B cell (primary cell): ENCODE measurements around the gene PAXIP1. TPM values are rescaled to one million over a fixed set of nuclear protein-coding genes. Genes with fewer than 3 reads are reported as not detected.

Experiments used
- ATAC-seq: fragments of 200-7000 bp; cut with Tn5 transposase; one replicate; pipeline ENCODE4 v1.10.0; 2021; ENCODE audit warnings: low read depth, mild to moderate bottlenecking, moderate number of reproducible peaks, moderate library complexity
- CTCF ChIA-PET: fragments of 350-600 bp; sonication (Branson Sonifier 250); formaldehyde crosslinking; loops from one replicate; lab custom pipeline; 2021; ENCODE audit warnings: antibody characterized with exemption, inconsistent platforms; lab: Charles Lee
- POLR2A ChIA-PET: fragments of 350-600 bp; sonication (Branson Sonifier 250); formaldehyde crosslinking; loops from one replicate; lab custom pipeline; 2021; ENCODE audit warnings: antibody characterized with exemption; lab: Charles Lee
- DNase-seq: peaks from one replicate; pipeline ENCODE4 v3.0.0; 2013
- H2AFZ ChIP-seq: 2 replicates; pipeline ENCODE4 v1.6.1; 2012; ENCODE audit warnings: mild to moderate bottlenecking, low read depth, low read length; ENCODE audit not compliant: insufficient read depth, poor library complexity, severe bottlenecking
- H3K27ac ChIP-seq, 2 donors: 1 replicate in 1 of 2; 2 replicates in 1 of 2; pipeline ENCODE4 v1.5.1; 2012 to 2013; ENCODE audit warnings: low read length in 2 of 2, mild to moderate bottlenecking in 2 of 2, moderate library complexity in 1 of 2
- H3K27me3 ChIP-seq, 4 experiments: fragments of 200-600 bp in 1 of 4; sonication (generic) in 1 of 4; replicated peaks in 1 of 4; 1 replicate in 2 of 4; 2 replicates in 2 of 4; pipeline versions ENCODE4 v1.6.1 to v1.7.0; 2013 to 2016; ENCODE audit warnings: low read length in 3 of 4, mild to moderate bottlenecking in 2 of 4, mixed read lengths in 1 of 4, moderate library complexity in 1 of 4; ENCODE audit not compliant: insufficient read depth in 4 of 4, control insufficient read depth in 3 of 4; ENCODE audit errors: control extremely low read depth in 1 of 4
- H3K36me3 ChIP-seq, 2 experiments: replicated peaks in 1 of 2; 1 replicate in 1 of 2; 2 replicates in 1 of 2; pipeline versions ENCODE4 v1.6.1 to v1.7.1; 2013; ENCODE audit warnings: low read length in 1 of 2; ENCODE audit not compliant: insufficient read depth in 2 of 2, control insufficient read depth in 1 of 2; ENCODE audit errors: control extremely low read depth in 1 of 2, extremely low read depth in 1 of 2
- H3K4me1 ChIP-seq, 2 donors: fragments of 200-600 bp in 1 of 2; sonication (generic) in 1 of 2; 1 replicate in 1 of 2; 2 replicates in 1 of 2; pipeline versions ENCODE4 v1.5.1 to v1.6.1; 2013 to 2017; ENCODE audit warnings: low read length in 2 of 2; ENCODE audit not compliant: control insufficient read depth in 2 of 2, insufficient read depth in 2 of 2
- H3K4me2 ChIP-seq: replicated peaks from 2 replicates; pipeline ENCODE3; 2012; ENCODE audit warnings: mild to moderate bottlenecking, low read depth, low read length; ENCODE audit not compliant: poor library complexity, severe bottlenecking
- H3K4me3 ChIP-seq, 5 experiments: fragments of 200-600 bp in 1 of 5; sonication (generic) in 1 of 5; 1 replicate in 3 of 5; 2 replicates in 2 of 5; pipeline versions ENCODE4 v1.5.1 to v1.7.0; 2011 to 2016; ENCODE audit warnings: low read length in 4 of 5, mild to moderate bottlenecking in 4 of 5, low read depth in 2 of 5, control low read depth in 1 of 5, moderate library complexity in 1 of 5; ENCODE audit not compliant: insufficient read depth in 1 of 5; ENCODE audit errors: control extremely low read depth in 1 of 5, extremely low read depth in 1 of 5
- H3K79me2 ChIP-seq: fragments of 200-600 bp; sonication (generic); one replicate; pipeline ENCODE4 v1.6.0; 2016; ENCODE audit warnings: low read length; ENCODE audit not compliant: control insufficient read depth, insufficient read depth
- H3K9ac ChIP-seq: fragments of 200-600 bp; sonication (generic); 2 replicates; pipeline ENCODE4 v1.6.1; 2017; ENCODE audit warnings: mild to moderate bottlenecking, low read length, moderate library complexity
- H3K9me3 ChIP-seq, 3 donors: one replicate each; pipeline versions ENCODE4 v1.6.1 to v1.7.1; 2013; ENCODE audit warnings: low read length in 2 of 3; ENCODE audit not compliant: control insufficient read depth in 2 of 3, insufficient read depth in 1 of 3; ENCODE audit errors: control extremely low read depth in 1 of 3
- H4K20me1 ChIP-seq: 2 replicates; pipeline ENCODE4 v1.6.0; 2012; ENCODE audit warnings: mild to moderate bottlenecking, low read length; ENCODE audit not compliant: insufficient read depth, control insufficient read depth, poor library complexity, severe bottlenecking
- H3K27ac Mint-ChIP-seq: one replicate; pipeline ENCODE4 v1.8.0; 2021; ENCODE audit warnings: mixed read lengths
- H3K27me3 Mint-ChIP-seq: one replicate; pipeline ENCODE4 v1.8.0; 2021; ENCODE audit warnings: mixed read lengths
- H3K4me1 Mint-ChIP-seq: one replicate; pipeline ENCODE4 v1.8.0; 2021; ENCODE audit warnings: mixed read lengths
- H3K4me3 Mint-ChIP-seq: one replicate; pipeline ENCODE4 v1.8.0; 2021; ENCODE audit warnings: mixed read lengths
- H3K9me3 Mint-ChIP-seq: one replicate; pipeline ENCODE4 v1.8.0; 2022; ENCODE audit warnings: mixed read lengths; ENCODE audit not compliant: insufficient read depth
- EZH2 ChIP-seq: IDR thresholded peaks from 2 replicates; pipeline ENCODE4 v1.6.1; 2012; ENCODE audit warnings: borderline replicate concordance, low read depth, mild to moderate bottlenecking, moderate library complexity, low read length; ENCODE audit not compliant: insufficient read depth, poor library complexity, severe bottlenecking
- WGBS: methylation state at CpG from one replicate; pipeline ENCODE4 v1.1.5; 2013; ENCODE audit warnings: missing lambda C conversion rate; ENCODE audit not compliant: insufficient coverage; 5-methylcytosine and 5-hydroxymethylcytosine counted together
- intact Hi-C: fragments of 100-400 bp; cut with micrococcal nuclease; formaldehyde crosslinking; loops from one replicate; pipeline ENCODE4 v1.10.0; 2022
- polyA plus RNA-seq: library from polyadenylated mRNA; depleted of rRNA; stranded (reverse); fragments of >200 nt; gene quantifications from 2 replicates; pipeline ENCODE4 v1.2.3, GENCODE V29; 2012
- total RNA-seq, 2 donors: library from RNA; stranded (reverse); fragments of 120-200 nt in 1 of 2; gene quantifications; 1 replicate in 1 of 2; 2 replicates in 1 of 2; pipeline versions ENCODE4 v1.2.3 to v1.2.4, GENCODE V29; 2013 to 2022
- TF ChIP-seq, protein P1 (sequence below): fragments of 200-600 bp; IDR thresholded peaks from one replicate; pipeline ENCODE4 v1.8.0; 2022; ENCODE audit warnings: antibody characterized with exemption, mild to moderate bottlenecking

The PAXIP1 gene
- total and polyA plus RNA-seq, 2 donors (not counting 1 experiment from before 2014, with no cell fraction given) = 9.2 to 18.5 TPM

DNA sequence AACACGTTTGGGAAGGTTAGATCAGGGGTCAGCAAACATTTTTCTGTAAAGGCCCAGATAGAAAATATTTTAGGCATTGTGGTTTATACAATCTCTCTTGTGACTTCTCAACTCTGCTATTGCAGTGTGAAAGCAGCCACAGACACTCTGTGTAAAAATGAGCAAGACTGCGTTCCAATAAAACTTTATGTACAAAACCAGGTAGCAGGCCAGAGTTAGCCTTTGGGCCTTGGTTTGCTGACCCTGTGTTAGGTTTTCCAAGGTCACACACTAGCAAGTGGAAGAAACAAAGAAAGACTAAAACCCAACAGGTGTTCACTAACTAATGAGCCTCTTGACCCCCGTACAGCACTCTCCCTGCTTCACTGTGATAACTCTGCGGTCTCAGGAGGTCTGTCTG lies 14.9 kb upstream of the PAXIP1 start:
- no peak overlapping the region for H3K9ac ChIP-seq
- no peaks in the 10 kb centered on the region for H3K27me3 ChIP-seq
- H3K9me3 ChIP-seq = no peaks in the 10 kb centered on the region
- intact Hi-C loops = no loop called here
- CTCF ChIA-PET = no interaction called here
- H3K27ac ChIP-seq = no peak overlapping the region
- H3K27me3 Mint-ChIP-seq = peaks cover 11% of the 10 kb centered on the region
- H2AFZ ChIP-seq = no peak overlapping the region
- DNase-seq (no peak), ATAC-seq (no peak)
- no peaks in the 10 kb centered on the region for H3K36me3 ChIP-seq
- no peaks in the 10 kb centered on the region for H3K79me2 ChIP-seq
- no peak overlapping the region for H3K4me3 ChIP-seq
- H3K27ac Mint-ChIP-seq = no peak overlapping the region
- TF ChIP-seq, protein P1, sequence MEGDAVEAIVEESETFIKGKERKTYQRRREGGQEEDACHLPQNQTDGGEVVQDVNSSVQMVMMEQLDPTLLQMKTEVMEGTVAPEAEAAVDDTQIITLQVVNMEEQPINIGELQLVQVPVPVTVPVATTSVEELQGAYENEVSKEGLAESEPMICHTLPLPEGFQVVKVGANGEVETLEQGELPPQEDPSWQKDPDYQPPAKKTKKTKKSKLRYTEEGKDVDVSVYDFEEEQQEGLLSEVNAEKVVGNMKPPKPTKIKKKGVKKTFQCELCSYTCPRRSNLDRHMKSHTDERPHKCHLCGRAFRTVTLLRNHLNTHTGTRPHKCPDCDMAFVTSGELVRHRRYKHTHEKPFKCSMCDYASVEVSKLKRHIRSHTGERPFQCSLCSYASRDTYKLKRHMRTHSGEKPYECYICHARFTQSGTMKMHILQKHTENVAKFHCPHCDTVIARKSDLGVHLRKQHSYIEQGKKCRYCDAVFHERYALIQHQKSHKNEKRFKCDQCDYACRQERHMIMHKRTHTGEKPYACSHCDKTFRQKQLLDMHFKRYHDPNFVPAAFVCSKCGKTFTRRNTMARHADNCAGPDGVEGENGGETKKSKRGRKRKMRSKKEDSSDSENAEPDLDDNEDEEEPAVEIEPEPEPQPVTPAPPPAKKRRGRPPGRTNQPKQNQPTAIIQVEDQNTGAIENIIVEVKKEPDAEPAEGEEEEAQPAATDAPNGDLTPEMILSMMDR = no peak
- no peak for TF ChIP-seq EZH2
- no peaks in the 10 kb centered on the region for H3K4me1 Mint-ChIP-seq
- POLR2A ChIA-PET = no interaction called here
- H3K9me3 Mint-ChIP-seq = no peaks in the 10 kb centered on the region
- no peak overlapping the region for H3K4me2 ChIP-seq
- no peaks in the 10 kb centered on the region for H3K4me1 ChIP-seq
- H4K20me1 ChIP-seq = no peaks in the 10 kb centered on the region
- no peak overlapping the region for H3K4me3 Mint-ChIP-seq
- WGBS = 93% methylated on average over 2 of the region's 4 CpGs

- intact Hi-C loops = no loop called here
- Histone ChIP-seq H3K36me3 (peaks cover 0 to 4% of the 10 kb centered on the region in 2 experiments), H2AFZ (no peak overlapping the region), H3K9me3 (no peaks in the 10 kb centered on the region), H3K27me3 (no peaks in the 10 kb centered on the region), H3K79me2 (no peaks in the 10 kb centered on the region), H3K4me2 (no peak overlapping the region), H3K9ac (no peak overlapping the region), H3K4me3 (no peak overlapping the region), H3K4me1 (no peaks in the 10 kb centered on the region), H4K20me1 (no peaks in the 10 kb centered on the region), H3K27ac (no peak overlapping the region)
- ATAC-seq = no peak
- Mint-ChIP-seq H3K4me3 (no peak overlapping the region), H3K27ac (no peak overlapping the region), H3K9me3 (no peaks in the 10 kb centered on the region), H3K27me3 (peaks cover 4% of the 10 kb centered on the region), H3K4me1 (no peaks in the 10 kb centered on the region)
- CTCF ChIA-PET = interaction anchor here (0.6 to 9.0 kb wide), 4 partner anchors 12 to 84 kb away, joined by 4 to 75 read pairs (median 19); no protein-coding TSS in a partner anchor
- no peak for TF ChIP-seq EZH2
- TF ChIP-seq, protein P1 = no peak
- WGBS = 93% methylated on average over 2 of the region's 4 CpGs
- POLR2A ChIA-PET = no interaction called here
- DNase-seq = no peak
Measured at GRCh38 chr7:155011086-155011485, 8.2 kb upstream of the PAXIP1 start.
